Subcutaneous abdominal adipose tissue (tissue), 5 donors: ENCODE results near the gene KCNT1.

Experiments used
- H3K27ac ChIP-seq: one replicate; pipeline ENCODE4 v1.7.0; 2013; ENCODE audit warnings: low read depth, mild to moderate bottlenecking, inconsistent platforms, low read length, moderate library complexity
- H3K27me3 ChIP-seq, 5 donors: one replicate each; pipeline ENCODE4 v1.7.0; 2013; ENCODE audit warnings: low read length in 5 of 5, inconsistent platforms in 1 of 5; ENCODE audit not compliant: control insufficient read depth in 5 of 5, insufficient read depth in 4 of 5
- H3K36me3 ChIP-seq, 5 donors: one replicate each; pipeline ENCODE4 v1.7.0; 2013; ENCODE audit warnings: low read length in 5 of 5; ENCODE audit not compliant: control insufficient read depth in 5 of 5, insufficient read depth in 5 of 5
- H3K4me1 ChIP-seq, 5 donors: one replicate each; pipeline ENCODE4 v1.7.0; 2013; ENCODE audit warnings: low read length in 5 of 5, mild to moderate bottlenecking in 3 of 5, moderate library complexity in 1 of 5; ENCODE audit not compliant: control insufficient read depth in 5 of 5, insufficient read depth in 5 of 5
- H3K4me3 ChIP-seq, 5 donors: one replicate each; pipeline ENCODE4 v1.7.0; 2013; ENCODE audit warnings: low read length in 5 of 5, low read depth in 1 of 5
- H3K9ac ChIP-seq, 5 donors: one replicate each; pipeline ENCODE4 v1.7.0; 2013; ENCODE audit warnings: low read length in 5 of 5, mild to moderate bottlenecking in 4 of 5, moderate library complexity in 3 of 5
- H3K9me3 ChIP-seq, 5 donors: one replicate each; pipeline ENCODE4 v1.7.0; 2013; ENCODE audit warnings: low read length in 5 of 5; ENCODE audit not compliant: control insufficient read depth in 5 of 5
- donor health status: healthy.
- donor health status: healthy.
- donor health status: healthy.
- donor health status: healthy.
- donor health status: healthy.

The KCNT1 gene

DNA sequence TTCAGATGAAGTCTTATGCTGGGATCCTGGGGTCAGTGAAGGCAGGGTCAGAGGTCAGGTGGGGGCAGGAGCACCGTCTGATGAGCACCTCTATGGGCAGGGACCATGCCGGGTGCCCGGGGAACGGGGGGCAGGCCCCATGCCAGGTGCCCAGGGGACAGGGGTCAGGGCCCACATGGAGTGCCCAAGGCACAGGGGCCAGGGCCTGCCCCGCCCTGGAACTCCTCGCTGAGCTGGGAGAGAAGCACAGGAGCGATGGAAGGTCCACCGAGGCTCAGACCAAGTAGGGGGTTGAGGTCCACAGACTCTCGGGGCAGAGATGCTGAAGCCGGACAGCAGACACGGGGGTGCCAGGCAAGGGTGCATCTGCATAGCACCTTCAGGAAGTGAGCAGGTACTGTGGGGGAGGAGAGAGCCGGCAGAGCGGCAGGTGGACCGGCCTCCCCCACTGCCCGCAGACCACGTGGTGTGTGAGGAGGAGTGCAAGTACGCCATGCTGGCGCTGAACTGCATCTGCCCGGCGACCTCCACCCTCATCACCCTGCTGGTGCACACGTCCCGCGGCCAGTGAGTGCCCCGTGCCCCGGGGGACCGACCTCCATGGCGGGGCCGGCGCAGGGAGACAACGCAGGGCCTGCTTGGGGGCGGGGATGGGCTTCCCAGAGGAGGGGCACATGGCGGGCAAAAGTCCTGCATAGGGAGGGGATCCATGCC is 67.7 kb downstream of the KCNT1 start:
- no peak overlapping the region for H3K9ac ChIP-seq
- no peak overlapping the region for H3K27ac ChIP-seq
- no peak overlapping the region for H3K4me3 ChIP-seq

DNA sequence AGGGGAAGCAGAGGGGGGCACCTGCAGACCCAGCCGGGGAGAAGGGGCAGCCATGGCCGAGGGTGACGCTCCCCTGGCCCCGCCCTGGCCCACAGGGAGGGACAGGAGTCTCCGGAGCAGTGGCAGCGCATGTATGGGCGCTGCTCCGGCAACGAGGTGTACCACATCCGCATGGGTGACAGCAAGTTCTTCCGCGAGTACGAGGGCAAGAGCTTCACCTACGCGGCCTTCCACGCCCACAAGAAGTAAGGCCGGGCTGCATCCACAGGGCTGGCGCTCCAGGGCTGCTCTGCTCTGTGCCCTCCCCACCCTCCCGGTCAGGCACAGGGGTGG is 68.2 kb downstream of the KCNT1 start:
- no peaks in the 10 kb centered on the region for H3K36me3 ChIP-seq
- H3K9me3 ChIP-seq, result peaks cover 0 to 21% (median 12%) of the 10 kb centered on the region in 5 donors
- no peak overlapping the region for H3K4me3 ChIP-seq
- no peak overlapping the region for H3K27ac ChIP-seq
- peaks cover 0 to 36% (median 31%) of the 10 kb centered on the region in 5 donors for H3K27me3 ChIP-seq
- H3K4me1 ChIP-seq, result no peaks in the 10 kb centered on the region
- H3K9ac ChIP-seq, result no peak overlapping the region

More for the DNA sequence above, 67.7 kb downstream of the KCNT1 start:
- H3K36me3 ChIP-seq, result no peaks in the 10 kb centered on the region
- H3K9me3 ChIP-seq, result peaks cover 0 to 25% (median 12%) of the 10 kb centered on the region in 5 donors
- H3K4me1 ChIP-seq, result no peaks in the 10 kb centered on the region
- H3K27me3 ChIP-seq, result peaks cover 0 to 31% (median 30%) of the 10 kb centered on the region in 5 donors

DNA sequence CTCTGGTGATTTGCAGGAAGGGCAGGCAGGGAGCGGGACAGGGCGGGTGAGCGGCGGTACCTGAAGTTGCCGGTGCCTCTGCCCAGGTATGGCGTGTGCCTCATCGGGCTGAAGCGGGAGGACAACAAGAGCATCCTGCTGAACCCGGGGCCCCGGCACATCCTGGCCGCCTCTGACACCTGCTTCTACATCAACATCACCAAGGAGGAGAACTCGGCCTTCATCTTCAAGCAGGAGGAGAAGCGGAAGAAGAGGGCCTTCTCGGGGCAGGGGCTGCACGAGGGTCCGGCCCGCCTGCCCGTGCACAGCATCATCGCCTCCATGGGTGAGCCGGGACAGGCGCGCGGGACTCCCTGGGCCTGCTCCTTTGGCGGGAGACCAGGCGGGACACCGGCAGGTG is 68.8 kb downstream of the KCNT1 start:
- no peak overlapping the region for H3K9ac ChIP-seq
- no peak overlapping the region for H3K4me3 ChIP-seq
- H3K36me3 ChIP-seq, result no peaks in the 10 kb centered on the region
- peaks cover 0 to 15% (median 10%) of the 10 kb centered on the region in 5 donors for H3K9me3 ChIP-seq
- H3K27ac ChIP-seq, result no peak overlapping the region
- H3K4me1 ChIP-seq, result no peaks in the 10 kb centered on the region
- peaks cover 0 to 38% (median 31%) of the 10 kb centered on the region in 5 donors for H3K27me3 ChIP-seq

DNA sequence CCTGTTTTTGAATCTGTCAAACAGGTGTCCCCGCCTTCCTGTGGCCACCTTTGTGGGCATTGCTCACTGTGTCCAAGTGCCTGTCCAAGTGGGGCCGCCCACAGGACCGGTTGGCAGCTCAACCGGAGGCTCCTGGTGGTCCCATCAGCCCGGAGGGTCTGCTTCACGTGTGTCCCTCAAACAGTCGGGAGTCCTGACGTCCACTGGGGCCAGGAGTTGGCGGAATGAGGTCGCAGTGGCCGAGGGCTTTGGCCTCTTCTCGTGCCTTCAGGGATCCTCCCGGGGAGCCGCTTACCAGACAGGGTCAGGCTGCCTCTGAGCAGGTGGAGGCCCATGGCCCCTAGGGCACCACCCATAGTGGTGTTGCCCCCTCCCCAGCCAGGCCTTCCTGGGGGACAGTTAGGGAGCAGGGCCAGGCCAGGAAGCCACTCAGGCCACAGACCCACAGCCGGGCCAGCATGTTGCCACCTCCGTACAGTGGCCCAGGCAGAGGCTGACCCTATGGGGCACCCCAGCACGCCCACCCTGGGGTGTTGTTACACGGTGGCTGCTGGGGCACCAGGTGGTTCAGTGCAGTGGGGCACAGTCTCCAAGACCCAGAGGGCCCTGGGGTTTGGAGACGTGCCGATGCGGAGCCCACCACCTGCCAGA is 69.5 kb downstream of the KCNT1 start:
- H3K27me3 ChIP-seq, result peaks cover 0 to 38% (median 31%) of the 10 kb centered on the region in 5 donors
- H3K9ac ChIP-seq, result no peak overlapping the region
- H3K27ac ChIP-seq, result no peak overlapping the region
- peaks cover 0 to 8% (median 3%) of the 10 kb centered on the region in 5 donors for H3K9me3 ChIP-seq
- H3K4me1 ChIP-seq, result no peaks in the 10 kb centered on the region
- H3K36me3 ChIP-seq, result no peaks in the 10 kb centered on the region
- H3K4me3 ChIP-seq, result no peak overlapping the region

DNA sequence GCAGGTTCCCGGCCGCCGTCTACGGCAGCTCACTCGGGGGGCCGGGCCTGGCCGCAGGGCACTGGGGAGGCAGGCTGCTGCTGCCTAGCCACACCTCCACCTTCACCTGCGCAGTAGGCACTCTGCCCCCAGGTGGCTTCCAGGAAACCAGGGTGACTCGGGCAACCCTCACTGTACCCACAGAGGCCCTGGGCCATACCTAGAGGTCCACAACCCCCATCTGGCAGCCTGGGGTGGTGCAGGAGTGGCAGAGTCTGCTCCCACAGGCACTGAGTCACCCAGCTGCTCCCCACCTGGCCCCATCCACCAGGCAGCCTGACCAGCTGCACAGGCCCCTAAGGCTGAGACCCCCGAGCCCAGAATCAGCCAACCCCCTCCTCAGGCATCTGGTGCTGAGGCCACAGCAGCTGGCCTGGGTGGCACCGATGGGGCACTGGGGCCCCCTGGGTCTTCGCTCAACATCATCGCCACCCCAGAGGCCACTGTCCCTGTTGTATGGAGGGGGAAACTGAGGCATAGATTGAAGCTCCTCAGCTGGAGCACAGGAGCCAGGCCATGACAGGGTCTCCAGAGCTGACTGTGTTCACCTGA is 70.2 kb downstream of the KCNT1 start:
- no peak overlapping the region for H3K9ac ChIP-seq
- no peaks in the 10 kb centered on the region for H3K36me3 ChIP-seq
- H3K9me3 ChIP-seq, result peaks cover 0 to 2% (median 0%) of the 10 kb centered on the region in 5 donors
- H3K27ac ChIP-seq, result no peak overlapping the region
- no peak overlapping the region for H3K4me3 ChIP-seq
- no peaks in the 10 kb centered on the region for H3K4me1 ChIP-seq
- peaks cover 0 to 38% (median 31%) of the 10 kb centered on the region in 5 donors for H3K27me3 ChIP-seq

DNA sequence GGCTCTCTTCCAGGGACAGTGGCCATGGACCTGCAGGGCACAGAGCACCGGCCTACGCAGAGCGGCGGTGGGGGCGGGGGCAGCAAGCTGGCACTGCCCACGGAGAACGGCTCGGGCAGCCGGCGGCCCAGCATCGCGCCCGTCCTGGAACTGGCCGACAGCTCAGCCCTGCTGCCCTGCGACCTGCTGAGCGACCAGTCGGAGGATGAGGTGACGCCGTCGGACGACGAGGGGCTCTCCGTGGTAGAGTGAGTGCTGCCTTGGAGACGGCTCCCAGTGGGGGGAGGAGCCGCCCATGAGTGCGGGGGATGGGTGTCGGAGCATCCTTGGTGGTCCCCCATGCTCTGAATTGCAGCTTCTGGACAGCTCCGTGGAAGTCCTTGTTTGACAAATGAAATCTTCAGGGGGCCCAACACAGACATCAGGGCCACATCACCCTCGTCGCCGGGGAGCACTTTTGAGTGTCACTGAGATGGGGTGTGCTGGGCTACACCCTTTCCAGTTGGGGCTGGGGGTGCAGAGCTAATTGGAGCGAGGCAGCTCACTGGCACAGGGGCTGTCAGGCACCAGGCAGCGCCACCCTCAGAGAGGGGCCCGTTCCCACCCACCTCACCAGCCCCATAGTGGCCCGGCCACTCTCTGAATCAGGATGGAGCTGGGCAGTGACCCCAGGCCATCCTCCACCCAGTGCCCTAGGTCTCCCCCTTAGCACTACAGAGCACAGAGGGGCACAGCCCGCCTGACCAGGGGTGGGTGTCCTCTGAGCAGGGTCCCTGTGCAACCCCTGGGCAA is 70.9 kb downstream of the KCNT1 start:
- Histone ChIP-seq H3K4me1 (no peaks in the 10 kb centered on the region), H3K27ac (no peak overlapping the region), H3K36me3 (no peaks in the 10 kb centered on the region), H3K4me3 (no peak overlapping the region), H3K9me3 (no peaks in the 10 kb centered on the region), H3K9ac (no peak overlapping the region), H3K27me3 (peaks cover 0 to 38% (median 31%) of the 10 kb centered on the region in 5 donors)

DNA sequence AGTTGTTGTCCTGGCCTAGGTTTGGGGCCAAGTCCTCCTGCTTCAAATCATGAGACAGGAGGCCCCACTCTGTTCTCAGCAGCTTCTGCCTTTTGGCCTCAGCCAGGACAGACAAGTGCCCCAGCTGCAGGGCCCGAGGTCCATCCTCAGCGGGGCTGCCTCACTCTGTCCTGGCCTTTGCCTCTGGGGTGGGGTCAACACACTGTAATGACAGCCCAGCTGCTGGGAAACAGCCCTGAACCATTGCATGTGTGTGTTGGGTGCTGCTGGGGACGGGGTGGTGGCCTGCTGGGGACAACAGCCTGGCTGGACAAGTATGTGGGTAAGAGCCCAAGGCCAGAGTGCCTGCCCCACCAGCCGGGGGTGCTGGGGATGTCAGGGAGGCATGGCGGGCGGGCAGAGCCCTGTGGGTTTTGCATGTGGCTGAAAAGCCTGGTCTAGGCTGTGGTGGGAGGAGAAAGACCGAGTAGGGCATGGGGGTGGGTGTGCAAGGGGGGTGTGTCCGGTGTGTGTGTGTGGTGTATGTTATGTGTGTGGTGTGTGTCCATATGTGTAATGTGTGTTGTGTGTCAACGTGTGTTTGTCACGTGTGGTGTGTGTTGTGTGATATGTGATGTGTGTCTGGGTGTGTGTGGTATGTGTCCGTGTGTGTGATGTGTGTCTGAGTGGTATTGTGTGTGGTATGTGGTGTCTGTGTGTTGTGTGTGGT is 71.7 kb downstream of the KCNT1 start:
- H3K9ac ChIP-seq, result no peak overlapping the region
- H3K27me3 ChIP-seq, result peaks cover 0 to 38% (median 31%) of the 10 kb centered on the region in 5 donors
- no peaks in the 10 kb centered on the region for H3K36me3 ChIP-seq
- no peaks in the 10 kb centered on the region for H3K4me1 ChIP-seq
- no peak overlapping the region for H3K27ac ChIP-seq
- H3K9me3 ChIP-seq, result no peaks in the 10 kb centered on the region
- no peak overlapping the region for H3K4me3 ChIP-seq

DNA sequence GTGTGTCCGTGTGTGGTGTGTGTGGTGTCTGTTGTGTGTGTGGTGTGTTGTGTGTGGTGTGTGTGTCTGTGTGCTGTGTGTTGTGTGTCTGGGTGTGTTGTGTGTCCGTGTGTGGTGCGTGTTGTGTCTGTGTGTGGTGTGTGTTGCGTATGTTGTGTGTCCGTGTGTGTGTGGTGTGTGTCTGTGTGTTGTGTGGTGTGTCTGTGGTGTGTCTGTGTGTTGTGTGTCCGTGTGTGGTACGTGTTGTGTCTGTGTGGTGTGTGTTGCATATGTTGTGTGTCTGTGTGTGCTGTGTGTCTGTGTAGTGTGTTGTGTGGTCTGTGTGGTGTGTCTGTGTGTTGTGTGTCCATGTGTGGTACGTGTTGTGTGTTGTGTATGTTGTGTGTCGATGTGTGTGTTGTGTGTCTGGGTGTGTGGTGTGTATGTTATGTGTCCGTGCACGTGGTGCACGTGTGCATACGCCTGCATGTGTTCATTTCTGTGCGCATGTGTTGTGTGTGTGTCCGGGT is 72.3 kb downstream of the KCNT1 start:
- Histone ChIP-seq H3K9ac (no peak overlapping the region), H3K36me3 (no peaks in the 10 kb centered on the region), H3K4me1 (no peaks in the 10 kb centered on the region), H3K4me3 (no peak overlapping the region), H3K27ac (no peak overlapping the region), H3K9me3 (no peaks in the 10 kb centered on the region), H3K27me3 (peaks cover under 1 to 38% (median 28%) of the 10 kb centered on the region in 5 donors)

DNA sequence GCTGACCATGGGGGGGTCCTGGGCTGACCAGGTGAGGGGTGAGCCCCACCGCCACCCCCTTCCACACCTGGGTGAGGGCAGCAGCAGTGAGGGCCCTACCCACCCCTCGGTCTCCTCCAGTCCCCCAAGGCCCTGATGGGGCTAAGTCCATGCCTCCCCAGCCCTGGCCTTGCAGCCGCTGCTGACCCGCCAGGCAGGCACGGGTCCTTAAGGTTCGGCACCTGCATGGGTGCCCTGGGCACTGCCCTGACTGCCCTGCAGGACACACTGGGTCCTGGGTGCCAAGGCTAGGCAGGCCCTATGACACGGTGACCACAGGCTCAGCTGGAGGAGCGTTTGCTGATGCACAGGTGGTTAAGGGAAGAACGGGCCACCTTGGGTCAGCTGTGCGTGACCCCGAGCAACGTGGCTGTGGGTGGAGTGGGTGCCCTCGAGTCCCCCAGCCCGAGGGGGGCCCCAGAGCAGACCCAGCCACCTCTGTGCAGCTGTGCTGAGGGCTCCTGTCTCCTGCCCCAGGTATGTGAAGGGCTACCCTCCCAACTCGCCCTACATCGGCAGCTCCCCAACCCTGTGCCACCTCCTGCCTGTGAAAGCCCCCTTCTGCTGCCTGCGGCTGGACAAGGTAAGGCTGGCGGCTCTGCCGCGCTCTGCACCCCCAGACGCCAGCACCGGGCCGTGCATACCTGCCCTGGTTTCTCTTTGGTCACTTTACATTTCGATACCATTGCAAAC is 73.0 kb downstream of the KCNT1 start:
- Histone ChIP-seq H3K4me1 (no peaks in the 10 kb centered on the region), H3K27ac (no peak overlapping the region), H3K27me3 (peaks cover 7 to 40% (median 29%) of the 10 kb centered on the region in 5 donors), H3K9me3 (no peaks in the 10 kb centered on the region), H3K36me3 (no peaks in the 10 kb centered on the region), H3K4me3 (no peak overlapping the region), H3K9ac (no peak overlapping the region)
